Left ventricle myocardium inferior (tissue), 1 donor: ENCODE data around the gene ZNHIT3. TPM values are rescaled to one million over a fixed set of nuclear protein-coding genes. Genes with fewer than 3 reads are reported as not detected.
A peak's percentile ranks its signal among the peaks of the same experiment; 100 is the strongest.

Source experiments
- DNase-seq: peaks from one replicate; pipeline ENCODE4 v3.0.0-alpha.2; 2020
- H3K27ac ChIP-seq: fragments of 200-600 bp; replicated peaks from 2 replicates; pipeline ENCODE4 v1.8.0; 2021
- H3K27me3 ChIP-seq: fragments of 200-600 bp; 2 replicates; pipeline ENCODE4 v1.8.0; 2021; ENCODE audit warnings: low read depth
- H3K36me3 ChIP-seq: fragments of 200-600 bp; 2 replicates; pipeline ENCODE4 v1.8.0; 2021
- H3K4me1 ChIP-seq: fragments of 200-600 bp; 2 replicates; pipeline ENCODE4 v1.8.0; 2021
- H3K4me3 ChIP-seq: fragments of 200-600 bp; 2 replicates; pipeline ENCODE4 v1.8.0; 2021; ENCODE audit warnings: mild to moderate bottlenecking, moderate library complexity
- H3K9me3 ChIP-seq: fragments of 200-600 bp; replicated peaks from 2 replicates; pipeline ENCODE4 v1.8.0; 2021
- intact Hi-C: fragments of 100-400 bp; cut with micrococcal nuclease; formaldehyde crosslinking; loops from one replicate; pipeline ENCODE4 v1.11.0; 2022
- total RNA-seq: library from RNA; stranded (reverse); fragmentation: NEBNext Ultra II Directional; extraction: Animal tissue kit (Norgen Biotek cat#: 25700); gene quantifications from one replicate; pipeline ENCODE4 v1.2.1, GENCODE V29; 2021
- TF ChIP-seq, protein P1 (sequence below): fragments of 200-600 bp; IDR thresholded peaks from 2 replicates; pipeline ENCODE4 v1.8.0; 2021; ENCODE audit warnings: antibody characterized with exemption, mild to moderate bottlenecking, borderline replicate concordance
- donor health status: DM: no; HTN: yes; CAD: no; lungs with severe emphysema.

ZNHIT3 gene
- total RNA-seq, 1 donor from 2014 or later = 22.9 TPM

DNA sequence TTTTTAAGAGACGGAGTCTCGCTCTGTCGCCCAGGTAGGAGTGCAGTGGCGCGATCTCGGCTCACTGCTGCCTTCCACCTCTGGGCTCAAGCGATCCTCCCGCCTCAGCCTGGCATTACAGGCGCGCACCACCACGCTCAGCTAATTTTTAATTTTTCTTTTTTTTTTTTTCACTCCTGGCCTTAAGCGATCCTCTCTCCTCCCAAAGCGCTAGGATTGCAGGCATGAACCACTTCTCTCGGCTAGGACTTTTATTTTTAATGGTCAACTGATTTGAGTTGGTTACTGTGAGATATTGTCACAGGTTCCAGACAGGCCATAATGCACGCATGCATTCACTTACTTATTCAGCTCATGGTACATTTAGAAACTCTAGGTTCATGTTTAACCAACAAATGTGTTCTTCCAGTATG is 49.2 kb downstream of the ZNHIT3 start:
- Histone ChIP-seq H3K27me3 (no peaks in the 10 kb centered on the region), H3K36me3 (peaks cover 36% of the 10 kb centered on the region), H3K9me3 (no peaks in the 10 kb centered on the region), H3K4me3 (peak overlapping the region; percentile 80), H3K4me1 (peaks cover 19% of the 10 kb centered on the region), H3K27ac (peak overlapping the region; percentile 96)
- intact Hi-C loops = no loop called here
- TF ChIP-seq, protein P1, sequence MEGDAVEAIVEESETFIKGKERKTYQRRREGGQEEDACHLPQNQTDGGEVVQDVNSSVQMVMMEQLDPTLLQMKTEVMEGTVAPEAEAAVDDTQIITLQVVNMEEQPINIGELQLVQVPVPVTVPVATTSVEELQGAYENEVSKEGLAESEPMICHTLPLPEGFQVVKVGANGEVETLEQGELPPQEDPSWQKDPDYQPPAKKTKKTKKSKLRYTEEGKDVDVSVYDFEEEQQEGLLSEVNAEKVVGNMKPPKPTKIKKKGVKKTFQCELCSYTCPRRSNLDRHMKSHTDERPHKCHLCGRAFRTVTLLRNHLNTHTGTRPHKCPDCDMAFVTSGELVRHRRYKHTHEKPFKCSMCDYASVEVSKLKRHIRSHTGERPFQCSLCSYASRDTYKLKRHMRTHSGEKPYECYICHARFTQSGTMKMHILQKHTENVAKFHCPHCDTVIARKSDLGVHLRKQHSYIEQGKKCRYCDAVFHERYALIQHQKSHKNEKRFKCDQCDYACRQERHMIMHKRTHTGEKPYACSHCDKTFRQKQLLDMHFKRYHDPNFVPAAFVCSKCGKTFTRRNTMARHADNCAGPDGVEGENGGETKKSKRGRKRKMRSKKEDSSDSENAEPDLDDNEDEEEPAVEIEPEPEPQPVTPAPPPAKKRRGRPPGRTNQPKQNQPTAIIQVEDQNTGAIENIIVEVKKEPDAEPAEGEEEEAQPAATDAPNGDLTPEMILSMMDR = peak; percentile 20
- no peak for DNase-seq

DNA sequence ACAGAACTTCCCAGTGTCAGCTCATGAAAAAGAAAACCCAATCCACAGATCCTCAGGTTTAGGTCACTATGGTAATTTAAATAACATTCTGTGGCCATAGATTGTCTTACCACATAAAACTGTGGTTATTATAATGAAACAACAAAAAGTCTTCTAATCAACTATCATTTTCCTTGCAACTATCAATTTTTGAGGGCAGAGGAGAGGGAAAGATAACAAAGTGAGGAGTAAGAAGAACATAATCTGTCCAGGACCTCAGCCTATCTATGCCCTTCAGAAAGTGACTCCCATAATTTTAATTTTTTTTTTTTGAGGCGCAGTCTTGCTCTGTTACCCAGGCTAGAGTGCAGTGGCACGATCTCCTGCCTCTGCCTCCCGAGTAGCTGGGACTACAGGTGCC is 54.2 kb downstream of the ZNHIT3 start:
- no peaks in the 10 kb centered on the region for H3K9me3 ChIP-seq

DNA sequence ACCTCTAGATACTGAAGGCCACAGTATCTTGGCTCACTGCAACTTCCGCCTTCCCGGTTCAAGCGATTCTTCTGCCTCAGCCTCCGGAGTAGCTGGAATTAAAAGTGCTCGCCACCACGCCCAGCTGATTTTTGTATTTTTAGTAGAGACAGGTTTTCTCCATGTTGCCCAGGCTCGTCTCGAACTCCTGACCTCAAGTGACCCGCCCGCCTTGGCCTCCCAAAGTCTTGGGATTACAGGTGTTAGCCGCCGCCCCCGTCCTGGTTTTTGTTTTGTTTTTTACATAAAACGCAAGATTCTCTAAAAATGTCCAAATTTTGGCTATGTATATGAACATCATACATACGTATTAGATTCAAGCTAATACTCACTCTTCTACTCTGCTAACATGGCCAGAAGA is 56.3 kb downstream of the ZNHIT3 start:
- intact Hi-C loops = no loop called here
- Histone ChIP-seq H3K36me3 (peaks cover 12% of the 10 kb centered on the region), H3K27me3 (no peaks in the 10 kb centered on the region), H3K27ac (no peak overlapping the region), H3K4me3 (no peak overlapping the region), H3K9me3 (no peaks in the 10 kb centered on the region), H3K4me1 (peaks cover 48% of the 10 kb centered on the region)
- DNase-seq = no peak
- TF ChIP-seq, protein P1 = no peak

More for the DNA sequence above, 54.2 kb downstream of the ZNHIT3 start:
- H3K27me3 ChIP-seq = no peaks in the 10 kb centered on the region
- H3K36me3 ChIP-seq = peaks cover 22% of the 10 kb centered on the region
- peaks cover 33% of the 10 kb centered on the region for H3K4me1 ChIP-seq
- TF ChIP-seq, protein P1 = no peak
- no peak for DNase-seq
- H3K4me3 ChIP-seq = no peak overlapping the region
- intact Hi-C loops = no loop called here
- no peak overlapping the region for H3K27ac ChIP-seq

DNA sequence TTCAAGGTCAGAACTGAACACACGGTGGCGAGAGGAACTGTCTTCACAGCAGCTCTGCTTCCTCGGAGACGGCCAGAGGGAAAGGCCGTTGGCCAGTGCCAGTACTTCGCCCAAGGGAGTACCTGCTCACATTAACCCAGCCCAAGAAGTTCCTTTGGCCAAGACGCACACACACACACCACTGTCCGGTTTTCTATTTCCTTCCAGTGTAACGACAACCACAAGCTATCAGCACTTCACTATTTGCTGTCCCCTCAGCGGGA is 57.5 kb downstream of the ZNHIT3 start:
- TF ChIP-seq, protein P1 = peak; percentile 15
- intact Hi-C loops = no loop called here
- Histone ChIP-seq H3K36me3 (peaks cover 2% of the 10 kb centered on the region), H3K27ac (peak overlapping the region; percentile 100), H3K4me1 (peaks cover 60% of the 10 kb centered on the region), H3K9me3 (no peaks in the 10 kb centered on the region), H3K27me3 (no peaks in the 10 kb centered on the region), H3K4me3 (peak overlapping the region; percentile 76)
- peak; percentile 35 for DNase-seq

DNA sequence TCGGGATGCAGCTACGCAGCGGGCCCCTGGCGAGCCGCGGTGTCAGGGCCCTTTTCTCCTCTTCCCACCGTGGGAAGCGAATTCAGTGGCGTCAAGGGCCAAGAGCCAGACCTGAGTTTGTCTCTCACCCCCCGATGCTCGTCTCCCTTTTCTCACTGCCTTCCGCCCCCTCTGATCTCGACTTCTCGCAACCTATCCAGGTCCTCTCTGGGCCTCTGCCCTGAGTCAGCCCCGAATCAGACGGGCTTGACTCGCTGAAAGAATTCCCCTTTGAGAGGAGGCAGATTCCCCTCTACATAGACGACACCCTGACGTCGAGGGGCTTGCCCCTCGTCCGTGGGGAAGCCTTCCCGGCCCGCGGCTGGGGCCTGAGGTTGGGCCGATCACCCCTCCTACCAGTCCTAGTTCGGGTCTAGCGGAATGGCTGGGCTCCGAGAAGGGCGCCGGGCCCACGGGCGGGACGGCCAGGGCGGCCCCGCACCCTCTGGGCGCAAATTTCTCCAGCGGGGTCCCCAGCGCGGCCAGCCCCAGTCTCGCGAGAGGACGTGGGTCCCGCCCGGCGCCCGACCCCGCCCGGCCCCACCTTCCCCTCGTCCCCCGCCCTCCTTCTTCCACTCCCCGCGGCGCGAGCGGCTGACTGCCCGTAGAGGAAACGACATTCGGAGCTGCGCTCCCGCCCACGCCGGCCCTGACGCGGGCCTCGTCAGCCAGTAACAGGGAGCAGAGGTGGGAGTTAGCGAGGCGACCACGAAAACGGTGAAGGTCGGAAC is 58.0 kb downstream of the ZNHIT3 start, which contains the start of gene GGNBP2:
GGNBP2 (plus strand) TSS at position 613 of the 770 bp plus-strand sequence. CDS start 806 bp downstream, outside the sequence.
- TF ChIP-seq, protein P1 = no peak
- Histone ChIP-seq H3K4me3 (peak within 1 kb of the TSS; percentile 76), H3K27me3 (no peaks in the 10 kb centered on the region), H3K27ac (peak within 1 kb of the TSS; percentile 100), H3K9me3 (no peaks in the 10 kb centered on the region), H3K4me1 (peaks cover 64% of the 10 kb centered on the region), H3K36me3 (peaks cover under 1% of the 10 kb centered on the region)
- intact Hi-C loops = loop anchor here (5.0 kb wide), 1 partner anchor 408 kb away; no protein-coding TSS in a partner anchor
- peak; percentile 94 for DNase-seq
